ENCODE data around the gene C12orf42. TPM values are rescaled to one million over a fixed set of nuclear protein-coding genes. Genes with fewer than 3 reads are reported as not detected.

The C12orf42 gene
- total RNA-seq: under 1 TPM in 1 of 2 experiments, not detected in 1; 0.40 TPM

DNA sequence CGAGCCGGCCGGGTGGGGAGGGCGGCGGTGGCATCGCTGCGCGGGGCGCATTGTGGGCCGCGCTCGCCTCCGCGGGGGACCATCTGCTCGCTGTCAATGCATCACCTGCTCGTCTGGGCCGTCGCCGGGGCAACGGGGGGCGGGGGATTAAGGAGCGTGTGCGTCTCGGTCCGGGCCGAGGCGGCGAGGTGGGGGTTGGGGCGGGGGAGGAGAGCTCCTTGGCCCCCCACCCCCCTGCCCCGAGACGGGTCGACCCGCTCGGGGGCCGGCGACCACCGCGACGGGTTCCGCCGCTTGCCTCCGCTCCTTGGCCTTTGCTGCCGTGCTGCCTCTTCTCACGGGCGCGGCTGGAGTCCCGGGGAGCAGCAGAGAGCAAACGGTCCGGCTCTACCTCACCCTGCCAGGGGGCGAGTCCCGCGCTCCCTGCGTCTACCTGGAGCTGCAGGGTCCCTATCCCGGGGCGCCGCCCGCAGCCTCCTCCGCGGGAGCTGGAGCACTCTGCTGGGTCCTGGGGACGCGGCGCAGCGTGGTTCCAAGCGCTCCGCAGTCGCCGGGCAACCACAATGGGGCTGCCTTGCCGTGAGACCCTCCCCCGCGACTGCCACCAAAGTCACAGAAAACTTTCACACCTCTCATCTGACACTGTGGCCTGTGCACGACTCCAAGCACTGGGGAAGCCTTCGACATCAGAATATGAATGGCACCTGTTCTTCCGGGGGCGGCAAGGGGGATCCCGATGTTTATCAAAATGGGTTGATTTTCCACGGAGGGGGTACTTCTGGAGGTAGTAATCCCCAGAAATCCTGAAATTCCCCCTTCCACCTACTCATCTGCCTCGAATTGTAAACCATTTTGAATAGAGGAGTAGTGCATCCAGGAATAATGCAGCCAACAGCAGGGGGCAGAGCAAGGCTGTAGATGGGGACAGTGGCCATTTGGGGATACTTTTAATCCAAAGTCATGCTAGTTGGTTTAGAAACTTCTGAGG lies at the start of gene C12orf42:
TSS of gene C12orf42 (minus strand) at position 500 of the 988 bp plus-strand sequence. CDS start 17,542 bp downstream, outside the sequence.
- POLR2A ChIA-PET: interaction anchor here (0.6 kb wide), 1 partner anchor 459 kb away, joined by 7 read pairs; no protein-coding TSS in a partner anchor
- CTCF ChIA-PET: interaction anchor here (1.5 kb wide), 1 partner anchor 53 kb away, joined by 6 read pairs; no protein-coding TSS in a partner anchor

DNA sequence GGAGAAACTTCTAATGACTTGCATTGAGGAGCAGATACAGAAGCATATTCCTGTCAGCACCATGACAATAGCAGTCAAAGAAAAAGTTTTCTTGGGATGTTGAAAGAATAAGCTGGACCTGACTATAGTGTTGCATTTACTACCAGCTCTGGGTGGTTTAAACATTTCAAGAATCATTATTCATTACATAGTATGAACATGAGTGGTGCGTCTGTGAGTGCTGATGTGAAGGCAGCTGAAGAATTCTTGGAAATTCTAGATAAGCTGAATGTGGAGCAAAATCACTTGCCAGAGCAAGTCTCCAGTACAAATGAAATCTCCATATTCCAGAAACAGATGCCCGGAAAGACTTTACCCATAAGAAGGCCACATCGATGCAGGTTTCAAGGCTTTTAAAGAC lies 46.3 kb upstream of the C12orf42 start:
- POLR2A ChIA-PET: interaction anchor here (0.7 kb wide), 1 partner anchor 37 kb away, joined by 3 read pairs; no protein-coding TSS in a partner anchor
- CTCF ChIA-PET: no interaction called here

GRCh38 chr12:103540319-103540718 lies 44.6 kb upstream of the C12orf42 start:
- ChIA-PET POLR2A (no interaction called here), CTCF (no interaction called here)

DNA sequence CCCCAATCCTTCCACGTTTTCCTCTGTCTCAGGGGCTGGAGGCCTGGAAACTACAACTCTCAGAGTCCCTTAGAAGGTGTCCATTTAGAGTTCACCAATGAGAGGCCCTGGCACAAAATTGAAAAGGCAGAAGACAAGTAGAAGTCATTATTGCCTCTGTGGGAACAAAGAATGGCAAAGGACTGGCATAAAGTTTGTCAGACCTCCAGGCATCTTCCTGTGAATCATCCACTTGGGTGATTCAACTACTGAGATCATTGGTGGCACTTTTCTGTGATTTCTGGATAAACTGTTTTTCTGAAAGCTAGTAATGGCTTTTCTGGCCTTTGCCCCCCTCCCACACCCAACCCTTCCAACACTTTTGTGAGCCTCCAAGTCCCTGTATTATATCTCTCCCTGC lies 42.6 kb upstream of the C12orf42 start:
- POLR2A ChIA-PET: no interaction called here
- CTCF ChIA-PET: no interaction called here

DNA sequence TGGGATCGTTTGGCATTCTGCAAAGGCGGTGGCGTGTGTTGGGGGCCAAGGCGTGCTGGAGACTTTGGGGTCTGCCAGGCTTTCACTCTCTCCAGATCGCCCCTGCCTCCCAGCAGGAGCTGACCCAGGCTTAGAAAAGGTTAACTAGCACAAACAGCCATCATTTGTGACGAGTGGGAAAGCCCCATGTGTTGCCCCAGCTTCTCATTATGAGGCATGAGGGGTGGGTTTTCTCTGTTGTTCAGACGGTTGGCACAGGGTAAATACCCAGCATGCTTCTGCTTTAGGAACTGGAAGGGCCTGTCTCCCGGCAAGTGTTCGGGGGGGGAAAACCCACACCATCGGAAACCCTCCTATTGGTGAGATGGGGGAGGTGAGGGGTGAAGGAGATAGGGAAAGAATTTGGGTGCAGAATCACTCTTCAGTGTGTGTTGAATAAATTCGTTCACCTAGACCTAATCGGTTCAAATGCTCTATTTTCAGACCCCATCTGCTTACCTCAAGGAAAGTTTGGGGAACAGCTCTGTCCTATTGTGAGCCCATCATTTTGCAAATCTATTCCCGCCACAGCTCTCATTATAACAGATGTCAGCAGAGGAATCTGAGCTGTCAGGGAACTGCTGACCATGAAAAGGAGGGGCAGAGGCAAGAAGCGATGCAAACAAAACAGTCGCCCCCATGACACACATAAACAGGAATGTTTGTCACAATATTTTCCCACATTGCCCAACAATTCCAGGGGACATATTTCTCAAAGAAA lies 34.7 kb upstream of the C12orf42 start:
- ChIA-PET POLR2A (no interaction called here), CTCF (no interaction called here)

DNA sequence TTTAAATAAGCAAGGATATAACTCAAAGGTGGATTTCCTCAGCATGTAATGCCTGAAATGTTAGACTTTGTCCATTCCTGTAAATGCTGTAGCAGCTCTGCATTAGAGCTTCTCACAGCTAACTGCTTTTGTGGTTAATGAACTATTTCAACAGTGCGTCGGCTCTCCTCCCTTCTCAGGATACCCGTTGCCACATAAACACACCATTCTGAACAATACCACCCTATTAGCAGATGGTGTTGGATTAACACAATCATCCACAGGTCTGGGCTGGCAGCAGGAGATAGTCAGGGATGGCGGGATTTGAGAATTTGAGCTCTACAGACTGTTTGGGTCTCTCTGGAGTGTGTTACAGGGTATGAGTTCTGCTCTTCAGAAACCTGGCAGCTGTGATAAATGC lies 33.5 kb upstream of the C12orf42 start:
- CTCF ChIA-PET: no interaction called here
- POLR2A ChIA-PET: no interaction called here

DNA sequence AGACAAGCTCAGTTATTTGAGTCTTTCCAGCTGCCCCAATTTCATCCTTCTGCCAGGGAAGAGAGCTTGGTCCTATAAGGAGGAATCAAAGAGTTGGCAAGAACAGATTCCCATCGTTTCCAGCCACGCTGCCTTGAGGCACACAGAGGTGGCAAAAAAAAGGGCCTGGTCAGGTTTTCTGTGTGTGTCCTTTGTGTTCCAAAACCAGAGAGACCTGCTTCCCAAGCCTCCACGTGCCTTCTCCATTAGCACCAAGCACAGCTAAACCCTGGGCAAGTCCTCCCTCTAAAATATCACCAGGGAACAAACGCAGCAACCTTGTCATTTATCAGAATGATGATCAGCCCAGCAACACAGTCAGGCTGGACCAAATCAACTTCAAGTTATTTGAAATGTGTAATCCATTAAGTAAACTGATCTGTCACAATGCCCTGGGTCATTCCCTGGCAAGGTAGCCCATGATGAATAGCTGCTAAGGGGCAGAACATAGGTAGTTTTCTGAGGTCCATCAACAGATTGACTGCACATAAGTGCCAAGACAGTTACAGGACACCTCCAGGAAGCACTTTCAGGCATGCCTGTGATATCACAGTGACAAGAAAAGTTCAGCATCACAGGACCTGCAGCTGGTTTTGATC lies 28.6 kb upstream of the C12orf42 start:
- CTCF ChIA-PET: no interaction called here

GRCh38 chr12:103523771-103524170 lies 28.0 kb upstream of the C12orf42 start:
- CTCF ChIA-PET: no interaction called here
- POLR2A ChIA-PET: no interaction called here

More for the DNA sequence above, 28.6 kb upstream of the C12orf42 start:
- POLR2A ChIA-PET: no interaction called here

DNA sequence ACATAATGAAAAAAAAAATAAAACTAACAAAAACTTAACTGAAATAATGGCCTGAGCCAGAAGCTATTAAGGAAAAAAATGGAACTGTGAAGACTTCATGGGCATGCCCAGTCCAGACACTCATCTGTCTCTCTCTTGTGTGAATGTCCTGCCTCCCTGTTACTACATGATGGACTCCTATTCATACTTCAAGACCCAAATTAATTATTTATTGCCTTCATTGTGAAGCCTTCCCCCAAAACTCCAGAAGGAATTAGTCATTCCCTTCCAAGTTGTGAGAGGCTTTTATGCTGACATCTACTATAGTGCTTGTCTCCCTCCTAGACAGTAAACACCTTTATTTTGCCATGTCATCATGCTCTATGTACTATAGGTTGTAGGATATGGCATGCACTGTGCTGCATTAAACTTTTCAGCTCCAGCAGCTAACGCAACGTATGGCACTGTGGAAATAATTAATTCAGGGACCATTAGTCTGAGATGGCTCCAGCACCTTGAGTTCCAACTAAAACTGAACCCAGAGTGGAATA lies 25.0 kb upstream of the C12orf42 start:
- POLR2A ChIA-PET: no interaction called here

DNA sequence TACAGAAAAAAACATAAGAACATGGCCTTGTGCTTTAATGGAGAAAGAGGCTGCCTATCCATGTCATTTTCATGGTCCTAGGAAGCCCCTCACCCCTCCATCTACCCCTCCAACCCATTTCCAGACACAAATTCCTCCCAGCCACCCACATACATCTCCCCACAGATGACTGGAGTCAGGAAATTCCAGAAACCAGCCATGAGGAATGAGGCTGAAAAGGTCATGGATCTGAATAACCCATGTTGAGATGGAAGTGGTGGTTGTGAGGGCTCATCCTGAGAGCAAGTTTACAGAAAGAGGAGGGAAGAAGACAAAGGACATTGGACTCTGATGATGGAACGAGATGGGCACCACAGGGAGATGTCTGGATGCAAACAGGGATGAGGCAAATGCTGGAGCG lies 23.9 kb upstream of the C12orf42 start:
- ChIA-PET CTCF (no interaction called here), POLR2A (no interaction called here)

More for the DNA sequence above, 25.0 kb upstream of the C12orf42 start:
- CTCF ChIA-PET: interaction anchor here (0.8 kb wide), 1 partner anchor 11 kb away, joined by 3 read pairs; no protein-coding TSS in a partner anchor

DNA sequence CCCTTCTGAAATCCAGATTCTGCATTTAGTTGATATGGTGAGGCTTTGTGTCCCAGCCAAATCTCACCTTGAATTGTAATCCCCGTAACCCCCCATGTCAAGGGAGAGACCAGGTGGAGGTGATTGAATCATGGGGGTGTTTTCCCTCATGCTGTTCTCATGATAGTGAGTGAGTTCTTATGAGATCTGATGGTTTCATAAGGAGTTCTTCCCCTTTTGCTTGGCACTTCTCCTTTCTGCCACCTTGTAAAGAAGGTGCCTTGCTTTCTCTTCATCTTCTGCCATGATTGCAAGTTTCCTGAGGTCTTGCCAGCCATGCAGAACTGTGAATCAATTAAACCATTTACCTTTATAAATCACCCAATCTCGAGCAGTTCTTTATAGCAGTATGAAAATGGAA lies 23.1 kb upstream of the C12orf42 start:
- ChIA-PET CTCF (no interaction called here), POLR2A (no interaction called here)

- ChIA-PET CTCF (no interaction called here), POLR2A (no interaction called here)
Measured at GRCh38 chr12:103517161-103517560, 21.4 kb upstream of the C12orf42 start.

GRCh38 chr12:103515341-103515740 lies 19.6 kb upstream of the C12orf42 start:
- ChIA-PET CTCF (no interaction called here), POLR2A (no interaction called here)

DNA sequence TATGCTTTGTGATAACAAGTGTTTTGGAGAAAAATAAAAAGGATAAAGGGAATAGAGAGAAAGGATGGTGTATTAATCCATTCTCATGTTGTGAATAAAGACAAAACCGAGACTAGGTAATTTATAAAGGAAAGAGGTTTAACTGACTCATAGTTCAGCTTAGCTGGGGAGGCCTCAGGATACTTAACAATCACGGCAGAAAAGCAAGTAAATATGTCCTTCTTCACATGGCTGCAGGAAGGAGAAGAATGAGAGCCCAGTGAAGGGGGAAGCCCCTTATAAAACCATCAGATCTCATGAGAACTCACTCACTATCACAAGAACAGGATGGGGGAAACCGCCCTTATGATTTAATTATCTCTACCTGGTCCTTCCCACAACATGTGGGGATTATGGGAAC lies 18.1 kb upstream of the C12orf42 start:
- CTCF ChIA-PET: no interaction called here
- POLR2A ChIA-PET: no interaction called here

- ChIA-PET CTCF (no interaction called here), POLR2A (interaction anchor here (0.6 kb wide), 1 partner anchor 22 kb away, joined by 3 read pairs; no protein-coding TSS in a partner anchor)
Measured at GRCh38 chr12:103505371-103506236, 9.8 kb upstream of the C12orf42 start.

DNA sequence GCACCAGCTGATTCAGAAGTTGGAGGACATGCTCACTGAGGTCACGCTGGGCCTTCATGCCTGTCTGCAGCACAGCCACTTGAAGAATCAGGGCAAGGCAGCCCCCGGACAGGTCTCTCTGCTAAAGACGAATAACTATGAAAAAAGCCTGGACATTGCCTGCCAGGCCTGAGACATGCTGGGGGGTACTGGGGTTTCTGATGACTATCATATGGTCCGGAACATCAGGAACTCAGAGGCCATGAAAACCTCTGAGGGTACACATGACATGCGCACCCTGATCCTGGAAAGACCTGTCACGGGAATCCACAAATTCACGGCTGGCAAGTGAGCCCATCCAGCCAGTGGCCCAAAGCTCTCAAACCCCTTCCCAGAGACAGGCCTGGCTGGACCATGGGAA lies 8.8 kb upstream of the C12orf42 start:
- CTCF ChIA-PET: no interaction called here
- POLR2A ChIA-PET: no interaction called here

- POLR2A ChIA-PET: no interaction called here
- CTCF ChIA-PET: no interaction called here
Measured at GRCh38 chr12:103503546-103504480, 8.0 kb upstream of the C12orf42 start.

- ChIA-PET POLR2A (no interaction called here), CTCF (no interaction called here)
Measured at GRCh38 chr12:103501447-103501846, 5.7 kb upstream of the C12orf42 start.

Measured in activated CD8-positive, alpha-beta memory T cell treated with anti-CD3 and anti-CD28 coated beads for 36 hours (primary cell).